Hematopoietic multipotent progenitor cell (in vitro differentiated cells): ENCODE measurements around the gene RANGAP1. TPM values are rescaled to one million over a fixed set of nuclear protein-coding genes. Genes with fewer than 3 reads are reported as not detected.

Experiments used
- DNase-seq, 3 donors: peaks; one replicate each; pipeline ENCODE4 v3.0.0-alpha.2; 2011 to 2015; ENCODE audit warnings: low read depth in 2 of 3, low spot score in 2 of 3
- small RNA-seq: library from RNA; depleted of rRNA; stranded (forward); fragments of <200 nt; gene quantifications from one replicate; pipeline ENCODE3, GENCODE V24; 2012
- total RNA-seq: library from RNA; depleted of rRNA; stranded (reverse); fragments of >200 nt; gene quantifications from one replicate; pipeline ENCODE4 v1.2.3, GENCODE V29; 2012

Gene RANGAP1
- total RNA-seq, 1 donor = 36.1 TPM

DNA sequence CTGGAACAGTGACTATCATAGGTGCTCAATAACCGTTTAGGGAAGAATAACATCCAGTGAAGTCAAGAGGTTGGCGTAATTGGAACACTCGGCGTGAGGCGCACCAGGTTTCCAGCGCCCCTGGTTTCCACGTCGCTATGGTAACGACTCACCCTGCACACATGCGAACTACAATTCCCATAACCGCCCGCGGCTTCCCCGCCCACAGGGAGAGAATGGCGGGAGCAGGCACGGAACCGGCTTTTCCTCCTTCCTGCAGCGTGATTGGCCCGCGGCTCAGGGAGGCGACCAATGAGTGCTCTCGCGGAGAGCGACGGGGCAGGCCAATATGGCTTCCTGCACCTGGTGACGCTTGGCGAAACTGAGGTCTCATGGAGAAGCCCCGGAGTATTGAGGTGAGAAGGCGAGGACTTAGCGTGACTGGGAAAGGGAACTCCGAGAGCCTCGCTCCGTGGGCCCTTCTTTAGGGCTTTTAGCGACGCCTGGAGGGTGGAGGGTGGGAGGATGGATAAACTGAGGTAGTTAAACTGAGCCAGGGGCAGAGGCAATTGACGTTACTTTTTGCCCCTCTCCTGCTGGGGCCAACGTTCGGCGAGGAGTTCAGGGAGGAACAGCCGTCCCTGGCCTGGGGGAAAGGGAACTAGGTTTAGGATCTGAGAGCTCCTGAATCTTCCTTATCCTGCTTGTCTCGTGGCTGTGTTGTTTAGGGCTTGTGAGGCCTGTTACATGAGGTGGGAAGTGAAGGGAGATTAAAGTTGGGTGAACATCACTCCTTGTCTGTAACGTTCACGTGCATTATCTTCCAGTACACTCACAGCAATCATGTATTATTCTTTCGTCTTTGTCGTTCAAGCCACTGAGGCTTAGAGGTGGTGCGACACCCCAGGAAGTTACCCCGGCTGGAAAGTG is 80.7 kb downstream of the RANGAP1 start, which contains the start of gene L3MBTL2:
Gene L3MBTL2, plus strand, starts transcription at position 321 of the 909 bp plus-strand sequence. Its CDS starts 51 bp downstream, at position 372.
- DNase-seq = peak; percentile 85 to 98 (median 97)

DNA sequence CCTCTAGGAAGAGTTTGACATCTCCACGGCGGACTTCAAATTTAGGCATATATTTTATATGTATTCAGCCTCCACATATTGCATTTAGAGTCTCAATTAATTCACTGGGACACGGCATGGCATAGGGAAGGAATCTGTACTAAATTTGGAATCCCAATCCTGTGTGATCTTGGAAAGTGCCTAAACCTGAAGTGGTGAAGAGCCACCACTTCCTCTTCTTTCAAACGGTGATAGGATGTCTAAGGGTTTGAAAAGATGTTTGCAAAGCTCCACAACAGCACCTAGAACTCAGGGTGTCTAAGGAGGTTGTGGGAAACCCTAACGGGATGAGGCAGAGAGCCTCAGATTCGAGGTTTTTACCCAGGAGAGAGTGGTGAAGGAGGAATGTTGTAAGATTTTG is 81.9 kb downstream of the RANGAP1 start:
- no peak for DNase-seq

GRCh38 chr22:41203118-41203517 is 82.9 kb downstream of the RANGAP1 start:
- no peak for DNase-seq

GRCh38 chr22:41201141-41201540 is 84.8 kb downstream of the RANGAP1 start:
- peak in 2 of 3 donors; percentile 54 to 80 for DNase-seq

GRCh38 chr22:41198027-41198580 is 87.9 kb downstream of the RANGAP1 start:
- peak in 2 of 3 donors; percentile 46 to 73 for DNase-seq

GRCh38 chr22:41197038-41197972 is 88.7 kb downstream of the RANGAP1 start:
- DNase-seq = peak; percentile 69 to 77 (median 77)

Small RNA genes within 50 kb of the gene (small RNA-seq; reads per million reads assigned to genes)
- gene MIR6889 = not detected

Other genes with a start within 250 kb of the RANGAP1 start
- gene EP300, start 193.6 kb downstream of the RANGAP1 start, total RNA-seq = 119 TPM
- gene L3MBTL2, start 80.9 kb downstream of the RANGAP1 start, total RNA-seq = 32.9 TPM
- 1.9 TPM for gene CHADL, start 45.3 kb downstream of the RANGAP1 start, total RNA-seq
- gene ZC3H7B, start 15.3 kb upstream of the RANGAP1 start, total RNA-seq = 46.0 TPM
- gene TEF, start 95.8 kb upstream of the RANGAP1 start, total RNA-seq = 2.2 TPM
- 29.9 TPM for gene TOB2, start 160.6 kb upstream of the RANGAP1 start, total RNA-seq
- 34.5 TPM for gene PHF5A, start 182.5 kb upstream of the RANGAP1 start, total RNA-seq
- 99.1 TPM for gene ACO2, start 182.9 kb upstream of the RANGAP1 start, total RNA-seq